OCI-LY1 (cell line): ENCODE data around the gene CSPG5.

Source experiments
- H2AFZ ChIP-seq: fragments of 200-600 bp; sonication (generic), shearing (Covaris generic); 2 replicates; pipeline ENCODE4 v1.6.0; 2014; ENCODE audit warnings: antibody characterized with exemption, mild to moderate bottlenecking, low read length
- H3F3A ChIP-seq: fragments of 200-600 bp; sonication (generic), shearing (Covaris generic); 2 replicates; pipeline ENCODE4 v1.6.0; 2014; ENCODE audit warnings: mild to moderate bottlenecking, antibody characterized with exemption, low read length, moderate library complexity; ENCODE audit not compliant: insufficient read depth
- H3K27ac ChIP-seq: fragments of 200-600 bp; sonication (generic); 2 replicates; pipeline ENCODE4 v1.5.1; 2014; ENCODE audit warnings: low read length, mixed run types, mild to moderate bottlenecking, low read depth; ENCODE audit not compliant: poor library complexity, severe bottlenecking
- H3K27me3 ChIP-seq: fragments of 200-600 bp; sonication (generic); 2 replicates; pipeline ENCODE4 v1.6.0; 2014; ENCODE audit warnings: antibody characterized with exemption, mild to moderate bottlenecking, low read length, moderate library complexity; ENCODE audit not compliant: insufficient read depth
- H3K36me3 ChIP-seq: fragments of 200-600 bp; sonication (generic); 2 replicates; pipeline ENCODE4 v1.6.1; 2014; ENCODE audit warnings: mild to moderate bottlenecking, antibody characterized with exemption, low read length, moderate library complexity, mixed read lengths; ENCODE audit not compliant: insufficient read depth
- H3K4me1 ChIP-seq: fragments of 200-600 bp; sonication (generic); 2 replicates; pipeline ENCODE4 v1.5.1; 2014; ENCODE audit warnings: mild to moderate bottlenecking, low read length, moderate library complexity; ENCODE audit not compliant: insufficient read depth, severe bottlenecking
- H3K4me2 ChIP-seq: fragments of 200-600 bp; sonication (generic), shearing (Covaris generic); 2 replicates; pipeline ENCODE4 v1.6.1; 2014; ENCODE audit warnings: low read length
- H3K4me3 ChIP-seq: fragments of 200-600 bp; sonication (generic); 2 replicates; pipeline ENCODE4 v1.5.1; 2014; ENCODE audit warnings: low read length, low read depth, mild to moderate bottlenecking, mixed read lengths; ENCODE audit not compliant: poor library complexity, severe bottlenecking
- H3K79me2 ChIP-seq: fragments of 200-600 bp; shearing (Covaris generic); 2 replicates; pipeline ENCODE4 v1.6.1; 2016; ENCODE audit warnings: mixed run types, low read length, mixed read lengths; ENCODE audit not compliant: insufficient read depth
- H3K9ac ChIP-seq: fragments of 200-600 bp; sonication (generic), shearing (Covaris generic); 2 replicates; pipeline ENCODE4 v1.6.1; 2014; ENCODE audit warnings: mild to moderate bottlenecking, low read length, mixed read lengths
- H3K9me2 ChIP-seq: fragments of 200-600 bp; sonication (generic), shearing (Covaris generic); 2 replicates; pipeline ENCODE4 v1.6.1; 2014; ENCODE audit warnings: low read depth, mild to moderate bottlenecking, low read length, mixed read lengths
- H3K9me3 ChIP-seq: fragments of 200-600 bp; shearing (Covaris generic); 2 replicates; pipeline ENCODE4 v1.6.1; 2014; ENCODE audit warnings: low read length, mixed read lengths
- H4K20me1 ChIP-seq: fragments of 200-600 bp; sonication (generic), shearing (Covaris generic); 2 replicates; pipeline ENCODE4 v1.6.0; 2016; ENCODE audit warnings: mild to moderate bottlenecking, low read length; ENCODE audit not compliant: insufficient read depth
- CTCF ChIP-seq: fragments of 200-600 bp; sonication (generic), shearing (Covaris generic); IDR thresholded peaks from 2 replicates; pipeline ENCODE4 v1.5.1; 2017; ENCODE audit warnings: mild to moderate bottlenecking, antibody characterized with exemption, low read length, moderate library complexity, mixed read lengths
- EZH2 ChIP-seq: fragments of 200-600 bp; sonication (generic), shearing (Covaris generic); IDR thresholded peaks from 2 replicates; pipeline ENCODE4 v1.8.0; 2017; ENCODE audit warnings: borderline replicate concordance, mixed run types, mild to moderate bottlenecking, antibody characterized with exemption, low read length, moderate library complexity, mixed read lengths

CSPG5 gene

GRCh38 chr3:47520756-47521155 lies 57.9 kb downstream of the CSPG5 start:
- no peak overlapping the region for H3K4me3 ChIP-seq
- H2AFZ ChIP-seq = no peak overlapping the region; the same call in 1 of the 2 replicates
- no peak overlapping the region for H3K9ac ChIP-seq
- no peaks in the 10 kb centered on the region for H4K20me1 ChIP-seq
- no peaks in the 10 kb centered on the region for H3K36me3 ChIP-seq
- no peak for TF ChIP-seq CTCF
- H3K4me2 ChIP-seq = no peak overlapping the region
- H3F3A ChIP-seq = peaks cover 2% of the 10 kb centered on the region; the same call in 1 of the 2 replicates
- H3K9me3 ChIP-seq = no peaks in the 10 kb centered on the region
- no peaks in the 10 kb centered on the region for H3K79me2 ChIP-seq
- H3K9me2 ChIP-seq = no peaks in the 10 kb centered on the region
- H3K27ac ChIP-seq = no peak overlapping the region
- H3K27me3 ChIP-seq = no peaks in the 10 kb centered on the region
- H3K4me1 ChIP-seq = peaks cover 6% of the 10 kb centered on the region

GRCh38 chr3:47517937-47518336 lies 60.7 kb downstream of the CSPG5 start:
- H4K20me1 ChIP-seq = no peaks in the 10 kb centered on the region
- H3K79me2 ChIP-seq = no peaks in the 10 kb centered on the region
- H3K9ac ChIP-seq = no peak overlapping the region
- H2AFZ ChIP-seq = no peak overlapping the region
- no peak overlapping the region for H3K27ac ChIP-seq
- H3K4me2 ChIP-seq = no peak overlapping the region
- H3K9me2 ChIP-seq = no peaks in the 10 kb centered on the region
- peaks cover 9% of the 10 kb centered on the region for H3K4me1 ChIP-seq
- no peaks in the 10 kb centered on the region for H3K36me3 ChIP-seq
- no peak overlapping the region for H3K4me3 ChIP-seq
- TF ChIP-seq CTCF (no peak), EZH2 (no peak)
- no peaks in the 10 kb centered on the region for H3K9me3 ChIP-seq
- no peaks in the 10 kb centered on the region for H3K27me3 ChIP-seq
- H3F3A ChIP-seq = peaks cover 9% of the 10 kb centered on the region; the same call in 1 of the 2 replicates

- no peak overlapping the region for H3K4me2 ChIP-seq
- H3K9ac ChIP-seq = no peak overlapping the region
- peaks cover 20% of the 10 kb centered on the region for H3K79me2 ChIP-seq
- H3K9me3 ChIP-seq = no peaks in the 10 kb centered on the region
- H3K4me1 ChIP-seq = peaks cover 15% of the 10 kb centered on the region
- no peaks in the 10 kb centered on the region for H3K27me3 ChIP-seq
- H3F3A ChIP-seq = peaks cover 9% of the 10 kb centered on the region; the same call in 1 of the 2 replicates
- H3K4me3 ChIP-seq = no peak overlapping the region
- peaks cover 11% of the 10 kb centered on the region; the same call in 1 of the 2 replicates for H3K36me3 ChIP-seq
- TF ChIP-seq CTCF (no peak), EZH2 (no peak)
- no peaks in the 10 kb centered on the region for H4K20me1 ChIP-seq
- no peak overlapping the region for H2AFZ ChIP-seq
- H3K9me2 ChIP-seq = no peaks in the 10 kb centered on the region
- no peak overlapping the region for H3K27ac ChIP-seq
Observed at GRCh38 chr3:47515864-47516319, 62.8 kb downstream of the CSPG5 start.
